Measurements from ENCODE around the gene ENTPD8.

DNA sequence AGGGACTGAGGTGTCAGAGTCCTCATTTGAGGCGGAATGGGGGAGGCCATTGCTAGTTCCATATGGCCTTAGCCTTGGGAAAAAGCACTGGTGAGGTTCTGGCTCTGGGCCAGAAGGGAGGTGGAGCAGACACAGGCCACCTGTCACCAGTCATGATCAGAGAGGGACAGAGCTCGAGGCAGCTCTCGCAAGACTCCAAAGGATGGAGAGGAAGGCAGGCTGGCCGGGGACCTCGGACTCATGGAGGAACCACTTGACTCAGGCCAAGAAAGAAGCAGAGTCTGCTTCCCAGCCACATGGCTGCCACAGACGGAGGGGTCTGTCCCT lies 47.1 kb upstream of the ENTPD8 start:
- TF ChIP-seq USF1 (IDR thresholded peaks at IDR 0.05), result no peak
- no peak for TF ChIP-seq EGR1 (IDR thresholded peaks at IDR 0.05)

All from Ishikawa (cell line).